HepG2 (cell line): ENCODE data around the gene NRAP. TPM values are rescaled to one million over a fixed set of nuclear protein-coding genes. Genes with fewer than 3 reads are reported as not detected.

ENCODE experiments used
- ATAC-seq: fragments of 200-7000 bp; cut with Tn5 transposase; 3 replicates; pipeline ENCODE4 v1.9.1; 2020; ENCODE audit warnings: mild to moderate bottlenecking, moderate library complexity
- BruUV-seq: library from RNA; stranded (reverse); fragments of 400-500 nt; replicated peaks from 2 replicates; lab custom pipeline; 2021; lab: Mats Ljungman, UMichigan
- CTCF ChIA-PET: fragments of 300-600 bp; formaldehyde crosslinking; extraction: SDS; loops from one replicate; lab custom pipeline; 2021; ENCODE audit warnings: low total read pairs, inconsistent platforms, low intra/inter-chr PET ratio; lab: Yijun Ruan, JAX
- POLR2A ChIA-PET: fragments of 350-600 bp; sonication (Branson Sonifier 250); formaldehyde crosslinking; loops from one replicate; lab custom pipeline; 2020; ENCODE audit warnings: antibody characterized with exemption, inconsistent platforms; lab: Yijun Ruan, JAX
- DNase-seq: peaks from one replicate; pipeline ENCODE4 v3.0.0-alpha.2; 2015; ENCODE audit warnings: low spot score
- FAIRE-seq: peaks from 3 replicates; lab custom pipeline; 2011; peaks lifted over from hg19 to GRCh38; lab: Jason Lieb, UNC
- H2AFZ ChIP-seq: one replicate; pipeline ENCODE4 v1.6.1; 2011; ENCODE audit warnings: low read length, inconsistent platforms
- H3K27ac ChIP-seq: fragments of 300-600 bp; 3 replicates; pipeline ENCODE4 v1.8.0; 2011; ENCODE audit warnings: mixed run types, mild to moderate bottlenecking, mixed read lengths, low read length, inconsistent platforms; ENCODE audit not compliant: insufficient read depth; ENCODE audit errors: extremely low read length
- H3K27me3 ChIP-seq, 2 experiments: fragments of 200-600 bp in 1 of 2; 2 replicates in 1 of 2; 3 replicates in 1 of 2; pipeline versions ENCODE4 v1.6.0 to v1.8.0; 2011; ENCODE audit warnings: low read length in 2 of 2, mild to moderate bottlenecking in 2 of 2, moderate library complexity in 2 of 2, inconsistent platforms in 1 of 2; ENCODE audit not compliant: insufficient read depth in 2 of 2, control insufficient read depth in 1 of 2
- H3K36me3 ChIP-seq, 2 experiments: fragments of 200-600 bp in 1 of 2; replicated peaks in 1 of 2; 2 replicates in 1 of 2; 3 replicates in 1 of 2; pipeline versions ENCODE4 v1.5.1 to v1.8.0; 2011; ENCODE audit warnings: low read length in 2 of 2, inconsistent platforms in 1 of 2; ENCODE audit not compliant: insufficient read depth in 2 of 2, control insufficient read depth in 1 of 2
- H3K4me1 ChIP-seq: 2 replicates; pipeline ENCODE4 v1.5.1; 2012; ENCODE audit warnings: low read length, inconsistent platforms; ENCODE audit not compliant: insufficient read depth
- H3K4me2 ChIP-seq: 2 replicates; pipeline ENCODE4 v1.6.0; 2011; ENCODE audit warnings: low read depth, low read length, inconsistent platforms
- H3K4me3 ChIP-seq, 3 experiments: fragments of 200-600 bp in 1 of 3; sonication (generic), shearing (Covaris generic) in 1 of 3; replicated peaks in 1 of 3; 2 replicates each; pipeline ENCODE4 v1.5.1; 2011 to 2016; ENCODE audit warnings: low read length in 3 of 3, inconsistent platforms in 2 of 3, low read depth in 2 of 3, mild to moderate bottlenecking in 2 of 3, control low read depth in 1 of 3, mixed read lengths in 1 of 3; ENCODE audit not compliant: insufficient read depth in 1 of 3
- H3K79me2 ChIP-seq: one replicate; pipeline ENCODE4 v1.6.1; 2011; ENCODE audit warnings: low read length, inconsistent platforms; ENCODE audit not compliant: insufficient read depth
- H3K9ac ChIP-seq: 2 replicates; pipeline ENCODE4 v1.6.0; 2011; ENCODE audit warnings: mild to moderate bottlenecking, low read depth, low read length, inconsistent platforms; ENCODE audit not compliant: insufficient read depth
- H3K9me3 ChIP-seq: 2 replicates; pipeline ENCODE4 v1.5.1; 2012; ENCODE audit warnings: mild to moderate bottlenecking, low read length
- H4K20me1 ChIP-seq: 2 replicates; pipeline ENCODE4 v1.6.0; 2011; ENCODE audit warnings: inconsistent platforms, mild to moderate bottlenecking, low read length, moderate library complexity; ENCODE audit not compliant: insufficient read depth
- HES4 ChIP-seq: sonication (generic); formaldehyde crosslinking; IDR thresholded peaks from 2 replicates; pipeline ENCODE4 v1.9.0; 2021; ENCODE audit warnings: mild to moderate bottlenecking, missing genetic modification reagents, borderline replicate concordance
- MAFF ChIP-seq: IDR thresholded peaks from 2 replicates; pipeline ENCODE4 v1.6.1; 2011; ENCODE audit warnings: low read depth, low read length, improper control_type of control experiment
- MAFK ChIP-seq, 2 experiments: IDR thresholded peaks in 1 of 2; conservative IDR thresholded peaks in 1 of 2; 2 replicates each; pipeline ENCODE4 v1.6.1; 2011; ENCODE audit warnings: improper control_type of control experiment in 2 of 2, low read length in 2 of 2
- MTA3 ChIP-seq: sonication (generic); formaldehyde crosslinking; IDR thresholded peaks from 2 replicates; pipeline ENCODE4 v1.4.0; 2020; ENCODE audit warnings: missing genetic modification reagents
- PLRG1 ChIP-seq: fragments of 450-650 bp; conservative IDR thresholded peaks from 2 replicates; pipeline ENCODE4 v1.6.1; 2016
- SIX1 ChIP-seq: sonication (generic); formaldehyde crosslinking; IDR thresholded peaks from 2 replicates; pipeline ENCODE4 v1.4.0; 2020; ENCODE audit warnings: missing genetic modification reagents, borderline replicate concordance
- ZKSCAN1 ChIP-seq: fragments of 150-350 bp; IDR thresholded peaks from 2 replicates; pipeline ENCODE4 v1.6.1; 2014; ENCODE audit warnings: low read length
- ZNF7 ChIP-seq: IDR thresholded peaks from 2 replicates; pipeline ENCODE4 v1.6.1; 2016; ENCODE audit warnings: missing biosample characterization, missing genetic modification reagents
- ZNF703 ChIP-seq: sonication (generic); formaldehyde crosslinking; IDR thresholded peaks from 2 replicates; pipeline ENCODE4 v1.5.1; 2020; ENCODE audit warnings: missing genetic modification reagents, mild to moderate bottlenecking, moderate library complexity, borderline replicate concordance
- WGBS: methylation state at CpG from one replicate; pipeline ENCODE4 v1.1.6; 2017; ENCODE audit warnings: low lambda C conversion rate; 5-methylcytosine and 5-hydroxymethylcytosine counted together
- in situ Hi-C: cut with HindIII; loops from 2 replicates; pipeline ENCODE4 v1.10.0; 2017; ENCODE audit warnings: low pct_unique_long_range_greater_than_20kb; ENCODE audit not compliant: extremely low pct_ligation_motif_present
- intact Hi-C: fragments of 100-400 bp; cut with micrococcal nuclease; formaldehyde crosslinking; loops from one replicate; pipeline ENCODE4 v1.10.0; 2022; ENCODE audit not compliant: unreplicated experiment
- polyA plus RNA-seq, 8 experiments: library from polyadenylated mRNA; depleted of rRNA in 3 of 8; stranded (reverse) in 7 of 8; unstranded in 1 of 8; fragments of >200 nt; fragmentation: Illumina TruSeq in 4 of 8; extraction: Trizol in 4 of 8; gene quantifications; 2 replicates each; pipeline versions ENCODE4 v1.2.1 to v1.2.3, GENCODE V29; 2011 to 2016; ENCODE audit warnings: low read depth in 4 of 8, missing spikeins in 1 of 8, mixed read lengths in 1 of 8; ENCODE audit not compliant: insufficient read depth in 1 of 8
- total RNA-seq, 5 experiments: library from RNA; depleted of rRNA; stranded (reverse); fragments of >200 nt; fragmentation: Illumina TruSeq; extraction: Trizol; gene quantifications; 2 replicates each; pipeline ENCODE4 v1.2.3, GENCODE V29; 2016; ENCODE audit warnings: low read depth in 1 of 5
- TF ChIP-seq, protein P1 (sequence below): IDR thresholded peaks from 2 replicates; pipeline ENCODE4 v1.6.1; 2018; ENCODE audit warnings: missing genetic modification reagents

NRAP gene
- total and polyA plus RNA-seq, 2 of the 13 experiments (the other 11 are each of a cell fraction or from before 2014, with no cell fraction given) = not detected

DNA sequence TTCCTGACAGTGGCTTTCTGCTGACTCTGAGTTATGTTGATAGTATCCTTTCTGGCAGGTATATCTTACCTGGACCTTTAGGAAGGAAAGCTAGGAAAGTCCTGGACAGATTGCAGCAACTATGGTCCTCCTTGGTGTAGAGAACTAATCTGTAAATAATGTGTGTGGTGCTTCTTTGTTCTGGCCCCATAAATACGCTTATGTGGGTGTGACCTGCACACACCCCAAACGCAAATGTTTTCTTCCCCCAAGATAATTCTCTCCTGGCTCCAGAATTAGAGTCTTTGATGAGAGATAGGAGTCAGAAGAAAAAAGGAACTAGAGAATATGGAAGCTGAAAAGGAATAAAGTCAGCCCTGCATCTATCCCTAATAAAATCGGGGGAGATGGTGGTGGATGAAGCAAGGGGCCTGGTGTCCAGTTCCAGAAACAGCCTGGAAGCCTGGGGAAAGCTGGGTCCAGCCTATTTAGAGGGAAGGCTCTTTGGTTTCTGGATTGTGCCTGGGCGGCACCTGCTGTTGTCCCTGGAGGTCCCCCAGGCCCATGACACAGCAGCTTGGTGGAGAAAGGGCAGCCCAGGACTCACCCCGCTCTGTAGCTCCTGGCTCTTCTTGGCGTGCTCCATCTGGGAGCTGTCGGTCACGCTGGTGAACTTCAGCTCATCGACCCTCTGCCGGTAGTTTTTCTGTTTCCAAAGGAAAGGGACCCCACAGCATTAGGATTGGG is 38.2 kb downstream of the NRAP start:
- POLR2A ChIA-PET = no interaction called here
- WGBS = 1% methylated on average over 4 of the region's 10 CpGs

DNA sequence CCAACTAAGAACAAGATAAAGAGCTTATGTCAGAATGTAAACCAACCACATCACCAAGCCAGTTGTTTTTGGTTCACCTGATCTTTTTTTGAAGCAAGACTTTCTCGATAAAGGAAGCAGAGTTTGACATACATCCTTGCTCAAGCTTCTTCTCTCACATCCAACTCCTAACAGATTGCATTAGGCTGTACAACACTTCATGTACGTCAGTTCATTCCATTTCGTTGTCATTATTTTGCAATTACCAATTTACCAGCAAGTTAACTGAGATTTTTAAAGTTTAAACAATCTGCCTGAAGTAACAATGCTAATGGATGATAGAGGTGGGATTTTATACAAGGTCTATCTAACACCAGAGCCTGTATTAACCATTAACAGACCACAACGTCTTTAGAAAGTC is 41.0 kb downstream of the NRAP start:
- Histone ChIP-seq H4K20me1 (no peaks in the 10 kb centered on the region), H3K4me3 (no peak overlapping the region), H3K36me3 (no peaks in the 10 kb centered on the region), H3K27ac (no peak overlapping the region), H3K4me2 (no peak overlapping the region), H3K27me3 (peaks cover 2 to 49% of the 10 kb centered on the region in 2 experiments; a peak in 4 of 5 replicates), H2AFZ (no peak overlapping the region), H3K79me2 (no peaks in the 10 kb centered on the region), H3K9ac (no peak overlapping the region), H3K4me1 (no peaks in the 10 kb centered on the region), H3K9me3 (no peaks in the 10 kb centered on the region)
- BruUV-seq = no TSS peak
- no peak for TF ChIP-seq MTA3
- TF ChIP-seq SIX1 (CRISPR knock-in tag) = no peak
- no peak for TF ChIP-seq ZKSCAN1
- no peak for TF ChIP-seq ZNF7
- TF ChIP-seq ZNF703 (CRISPR knock-in tag) = no peak
- no peak for FAIRE-seq
- ChIA-PET POLR2A (no interaction called here), CTCF (no interaction called here)
- WGBS = 17% methylated on average over 4 of the region's 4 CpGs
- ATAC-seq = no peak
- intact Hi-C loops = no loop called here
- DNase-seq = no peak
- in situ Hi-C loops = no loop called here

More for the DNA sequence above, 38.2 kb downstream of the NRAP start:
- peaks cover 2 to 44% of the 10 kb centered on the region in 2 experiments; a peak in 4 of 5 replicates for H3K27me3 ChIP-seq
- no peak overlapping the region for H3K4me2 ChIP-seq
- TF ChIP-seq HES4 (CRISPR knock-in tag) (no peak), MAFF (0 out of 2 replicates have a peak, but pooled peaks have one; percentile 7), MAFK (conservative IDR thresholded peaks at IDR 0.05 in 1 of 2, IDR thresholded peaks at IDR 0.05 in 1 of 2; ENCODE audit: low read length in 2 of 2) (peak; percentile 13 to 37; a peak in 2 of 4 replicates), PLRG1 (no peak)
- TF ChIP-seq, protein P1, sequence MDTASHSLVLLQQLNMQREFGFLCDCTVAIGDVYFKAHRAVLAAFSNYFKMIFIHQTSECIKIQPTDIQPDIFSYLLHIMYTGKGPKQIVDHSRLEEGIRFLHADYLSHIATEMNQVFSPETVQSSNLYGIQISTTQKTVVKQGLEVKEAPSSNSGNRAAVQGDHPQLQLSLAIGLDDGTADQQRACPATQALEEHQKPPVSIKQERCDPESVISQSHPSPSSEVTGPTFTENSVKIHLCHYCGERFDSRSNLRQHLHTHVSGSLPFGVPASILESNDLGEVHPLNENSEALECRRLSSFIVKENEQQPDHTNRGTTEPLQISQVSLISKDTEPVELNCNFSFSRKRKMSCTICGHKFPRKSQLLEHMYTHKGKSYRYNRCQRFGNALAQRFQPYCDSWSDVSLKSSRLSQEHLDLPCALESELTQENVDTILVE (CRISPR knock-in tag) = no peak
- no peak for FAIRE-seq
- H3K9me3 ChIP-seq = no peaks in the 10 kb centered on the region
- no peaks in the 10 kb centered on the region for H3K79me2 ChIP-seq
- no peak overlapping the region for H3K27ac ChIP-seq
- H2AFZ ChIP-seq = no peak overlapping the region
- no peak for DNase-seq
- no TSS peak for BruUV-seq
- CTCF ChIA-PET = no interaction called here
- no peak for ATAC-seq
- H3K36me3 ChIP-seq = no peaks in the 10 kb centered on the region
- intact Hi-C loops = no loop called here
- no peaks in the 10 kb centered on the region for H4K20me1 ChIP-seq
- H3K4me1 ChIP-seq = no peaks in the 10 kb centered on the region
- in situ Hi-C loops = no loop called here
- H3K9ac ChIP-seq = no peak overlapping the region
- H3K4me3 ChIP-seq = no peak overlapping the region
